Trophoblast cell (in vitro differentiated cells and primary cell): Measurements from ENCODE around the gene SPOCK1.

Experiments used
- DNase-seq, 2 donors: peaks; one replicate each; pipeline ENCODE4 v3.0.0-alpha.2; 2016
- H2AFZ ChIP-seq: 2 replicates; pipeline ENCODE4 v1.6.1; 2013; ENCODE audit warnings: low read length, moderate library complexity, mild to moderate bottlenecking; ENCODE audit not compliant: insufficient read depth, poor library complexity
- H2AK5ac ChIP-seq: 2 replicates; pipeline ENCODE4 v1.6.1; 2013; ENCODE audit warnings: mild to moderate bottlenecking, low read length
- H2BK120ac ChIP-seq: 2 replicates; pipeline ENCODE4 v1.6.1; 2013; ENCODE audit warnings: low read length, mild to moderate bottlenecking, moderate library complexity; ENCODE audit not compliant: insufficient read depth, poor library complexity
- H2BK12ac ChIP-seq: 2 replicates; pipeline ENCODE4 v1.6.1; 2013; ENCODE audit warnings: mild to moderate bottlenecking, low read length, moderate library complexity
- H2BK5ac ChIP-seq: 2 replicates; pipeline ENCODE4 v1.6.1; 2013; ENCODE audit warnings: low read length, low read depth, moderate library complexity, mild to moderate bottlenecking; ENCODE audit not compliant: poor library complexity
- H3K14ac ChIP-seq: 2 replicates; pipeline ENCODE4 v1.6.1; 2013; ENCODE audit warnings: mild to moderate bottlenecking, low read length
- H3K18ac ChIP-seq: 2 replicates; pipeline ENCODE4 v1.6.1; 2013; ENCODE audit warnings: mild to moderate bottlenecking, low read length
- H3K23ac ChIP-seq: 2 replicates; pipeline ENCODE4 v1.6.1; 2013; ENCODE audit warnings: low read length
- H3K27ac ChIP-seq: 2 replicates; pipeline ENCODE4 v1.5.1; 2013; ENCODE audit warnings: low read depth, mild to moderate bottlenecking, inconsistent platforms, low read length, moderate library complexity
- H3K27me3 ChIP-seq: 2 replicates; pipeline ENCODE4 v1.6.1; 2013; ENCODE audit warnings: inconsistent platforms, mild to moderate bottlenecking, low read length, moderate library complexity; ENCODE audit not compliant: insufficient read depth
- H3K36me3 ChIP-seq, 2 experiments: 1 replicate in 1 of 2; 2 replicates in 1 of 2; pipeline ENCODE4 v1.6.1; 2013; ENCODE audit warnings: low read length in 2 of 2, mild to moderate bottlenecking in 2 of 2, moderate library complexity in 1 of 2; ENCODE audit not compliant: insufficient read depth in 2 of 2, control insufficient read depth in 1 of 2
- H3K4ac ChIP-seq: 2 replicates; pipeline ENCODE4 v1.6.1; 2013; ENCODE audit warnings: low read depth, mild to moderate bottlenecking, low read length, moderate library complexity
- H3K4me1 ChIP-seq, 2 experiments: 1 replicate in 1 of 2; 2 replicates in 1 of 2; pipeline ENCODE4 v1.6.1; 2013; ENCODE audit warnings: low read length in 2 of 2, mild to moderate bottlenecking in 2 of 2, moderate library complexity in 1 of 2; ENCODE audit not compliant: insufficient read depth in 2 of 2, control insufficient read depth in 1 of 2
- H3K4me2 ChIP-seq: 2 replicates; pipeline ENCODE4 v1.6.1; 2013; ENCODE audit warnings: inconsistent platforms, mild to moderate bottlenecking, low read length, moderate library complexity
- H3K4me3 ChIP-seq: 2 replicates; pipeline ENCODE4 v1.5.1; 2013; ENCODE audit warnings: mild to moderate bottlenecking, low read depth, low read length, inconsistent platforms
- H3K79me1 ChIP-seq: one replicate; pipeline ENCODE4 v1.6.1; 2013; ENCODE audit warnings: low read length
- H3K79me2 ChIP-seq: 2 replicates; pipeline ENCODE4 v1.6.1; 2013; ENCODE audit warnings: low read length, mild to moderate bottlenecking; ENCODE audit not compliant: control insufficient read depth, insufficient read depth, poor library complexity
- H3K9ac ChIP-seq: 2 replicates; pipeline ENCODE4 v1.6.1; 2013; ENCODE audit warnings: mild to moderate bottlenecking, low read length
- H3K9me3 ChIP-seq: 2 replicates; pipeline ENCODE4 v1.6.1; 2013; ENCODE audit warnings: low read depth, mild to moderate bottlenecking, control low read depth, inconsistent platforms, low read length; ENCODE audit not compliant: insufficient read depth
- H4K12ac ChIP-seq: 2 replicates; pipeline ENCODE4 v1.6.1; 2013; ENCODE audit warnings: low read depth, mild to moderate bottlenecking, low read length, moderate library complexity
- H4K8ac ChIP-seq: 2 replicates; pipeline ENCODE4 v1.6.1; 2013; ENCODE audit warnings: low read depth, mild to moderate bottlenecking, low read length, moderate library complexity
- H4K91ac ChIP-seq: one replicate; pipeline ENCODE4 v1.6.1; 2013; ENCODE audit warnings: low read depth, mild to moderate bottlenecking, low read length, moderate library complexity
- WGBS: extraction: QIAGEN DNeasy Blood & Tissue Kit; methylation state at CpG from one replicate; pipeline ENCODE4 v1.1.7; 2013; ENCODE audit warnings: missing lambda C conversion rate; ENCODE audit not compliant: insufficient read length, insufficient coverage; ENCODE audit errors: extremely low coverage; 5-methylcytosine and 5-hydroxymethylcytosine counted together

SPOCK1 gene

DNA sequence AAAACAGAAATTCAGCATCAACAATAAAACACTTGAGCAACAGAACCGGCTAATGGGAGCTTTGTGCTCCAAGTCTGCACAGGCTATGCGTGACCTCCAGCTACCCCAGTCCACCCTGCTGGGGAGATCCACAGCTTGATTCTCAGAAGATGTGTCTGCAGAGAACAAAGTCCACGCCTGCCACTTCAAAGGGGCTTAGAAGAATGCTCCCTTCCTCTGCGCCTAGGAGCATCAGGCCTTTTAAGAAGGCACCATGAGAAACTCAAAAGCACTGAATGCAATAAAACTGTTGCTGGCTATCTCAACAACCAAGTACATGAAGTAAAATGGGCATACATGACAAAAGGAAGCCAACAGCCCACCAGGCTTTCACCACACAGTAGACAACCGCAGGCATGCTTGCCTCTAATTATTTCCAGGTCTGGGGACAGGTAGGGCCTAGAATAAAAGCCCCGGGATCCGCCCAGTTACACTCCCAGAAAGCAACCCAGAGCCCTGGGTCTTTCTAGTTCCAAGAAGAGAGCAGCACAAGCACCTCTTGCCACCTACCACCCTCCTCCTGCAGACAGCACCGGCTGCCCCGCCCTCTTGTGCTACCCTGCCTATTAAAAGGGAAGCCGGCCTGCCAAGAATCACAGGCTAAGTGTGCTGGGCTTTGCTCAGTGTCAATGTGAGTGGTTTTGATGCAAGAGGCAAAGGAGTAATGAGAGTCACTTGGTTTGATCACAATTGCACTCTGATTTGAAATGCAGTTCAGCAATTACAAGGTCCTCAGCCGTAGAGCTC lies 123.2 kb downstream of the SPOCK1 start:
- H2BK12ac ChIP-seq, result no peak overlapping the region
- no peak overlapping the region for H3K14ac ChIP-seq
- no peaks in the 10 kb centered on the region for H3K36me3 ChIP-seq
- H2BK5ac ChIP-seq, result no peak overlapping the region
- no CpG with 5 or more reads among the region's 11 CpGs for WGBS
- H3K18ac ChIP-seq, result no peak overlapping the region
- H3K9me3 ChIP-seq, result peaks cover 2% of the 10 kb centered on the region
- no peak overlapping the region for H3K9ac ChIP-seq
- DNase-seq, result no peak
- no peak overlapping the region for H2AFZ ChIP-seq
- no peaks in the 10 kb centered on the region for H3K4me1 ChIP-seq
- no peak overlapping the region for H2BK120ac ChIP-seq
- no peak overlapping the region for H4K12ac ChIP-seq
- H4K91ac ChIP-seq, result no peak overlapping the region
- no peak overlapping the region for H4K8ac ChIP-seq
- H3K79me1 ChIP-seq, result no peaks in the 10 kb centered on the region
- no peaks in the 10 kb centered on the region for H3K27me3 ChIP-seq
- H3K4ac ChIP-seq, result no peak overlapping the region
- no peak overlapping the region for H3K4me3 ChIP-seq
- no peak overlapping the region for H3K23ac ChIP-seq
- no peak overlapping the region for H3K27ac ChIP-seq
- H2AK5ac ChIP-seq, result no peak overlapping the region
- no peak overlapping the region for H3K4me2 ChIP-seq
- no peaks in the 10 kb centered on the region for H3K79me2 ChIP-seq

- no peaks in the 10 kb centered on the region for H3K79me2 ChIP-seq
- DNase-seq, result no peak
- H4K8ac ChIP-seq, result no peak overlapping the region
- no peak overlapping the region for H3K4ac ChIP-seq
- no peak overlapping the region for H2BK120ac ChIP-seq
- no peak overlapping the region for H3K4me2 ChIP-seq
- no peaks in the 10 kb centered on the region for H3K9me3 ChIP-seq
- H3K36me3 ChIP-seq, result no peaks in the 10 kb centered on the region
- H4K91ac ChIP-seq, result no peak overlapping the region
- no peak overlapping the region for H3K9ac ChIP-seq
- no peaks in the 10 kb centered on the region for H3K79me1 ChIP-seq
- H3K14ac ChIP-seq, result no peak overlapping the region
- H2BK5ac ChIP-seq, result no peak overlapping the region
- H2AFZ ChIP-seq, result no peak overlapping the region
- no CpG with 5 or more reads among the region's 7 CpGs for WGBS
- H3K4me1 ChIP-seq, result no peaks in the 10 kb centered on the region
- no peak overlapping the region for H3K27ac ChIP-seq
- H3K18ac ChIP-seq, result no peak overlapping the region
- no peak overlapping the region for H3K23ac ChIP-seq
- no peak overlapping the region for H2BK12ac ChIP-seq
- no peak overlapping the region for H4K12ac ChIP-seq
- H3K4me3 ChIP-seq, result no peak overlapping the region
- no peaks in the 10 kb centered on the region for H3K27me3 ChIP-seq
- no peak overlapping the region for H2AK5ac ChIP-seq
These were observed 124.9 kb downstream of the SPOCK1 start for GRCh38 chr5:137374110-137374714.

- WGBS, result no CpG with 5 or more reads among the region's 2 CpGs
These were observed 126.4 kb downstream of the SPOCK1 start for GRCh38 chr5:137372773-137373160.

DNA sequence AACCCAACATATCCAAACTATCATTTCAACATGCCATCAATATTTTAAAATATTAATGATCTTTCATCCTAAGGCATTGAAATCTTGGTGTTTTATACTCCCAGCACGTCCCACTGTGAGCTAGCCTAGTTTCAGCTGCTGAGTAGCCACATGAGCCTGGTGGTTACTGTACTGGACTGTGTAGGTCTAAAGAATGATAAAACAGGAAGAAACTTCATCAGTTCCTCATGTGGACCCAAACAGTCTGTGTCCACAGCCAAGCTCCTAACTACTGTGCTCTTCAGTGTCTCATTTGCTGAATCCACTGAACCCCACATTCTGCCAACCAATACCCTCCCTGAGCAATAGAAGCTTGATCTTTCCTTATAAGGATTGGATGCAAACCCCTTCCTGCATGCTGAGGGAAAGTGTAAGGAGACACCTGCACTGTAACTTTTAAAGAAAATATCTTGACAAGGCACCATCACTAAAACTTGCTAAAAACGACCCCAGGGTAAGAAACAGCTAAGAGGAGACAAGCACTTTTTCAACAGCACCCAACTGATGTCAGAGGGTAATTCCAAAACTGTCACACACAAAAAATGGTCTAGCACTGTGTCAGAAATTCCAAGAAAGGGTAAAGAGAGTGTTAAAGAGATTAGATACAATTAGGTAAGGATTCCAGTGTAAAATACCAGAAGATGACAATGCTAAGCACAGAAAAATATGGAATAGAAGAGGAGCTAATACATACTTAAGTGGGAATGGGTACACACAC lies 126.9 kb downstream of the SPOCK1 start:
- Histone ChIP-seq H3K4me2 (no peak overlapping the region), H2AFZ (no peak overlapping the region), H3K14ac (no peak overlapping the region), H3K79me1 (no peaks in the 10 kb centered on the region), H4K91ac (no peak overlapping the region), H3K18ac (no peak overlapping the region), H4K8ac (no peak overlapping the region), H2AK5ac (no peak overlapping the region), H3K79me2 (no peaks in the 10 kb centered on the region), H4K12ac (no peak overlapping the region), H3K27me3 (no peaks in the 10 kb centered on the region), H3K4me3 (no peak overlapping the region), H2BK120ac (no peak overlapping the region), H3K23ac (no peak overlapping the region), H3K36me3 (no peaks in the 10 kb centered on the region), H3K4ac (no peak overlapping the region), H3K4me1 (no peaks in the 10 kb centered on the region), H3K27ac (no peak overlapping the region), H3K9me3 (no peaks in the 10 kb centered on the region), H2BK5ac (no peak overlapping the region), H3K9ac (no peak overlapping the region), H2BK12ac (no peak overlapping the region)
- peak; percentile 66 to 90 for DNase-seq
- WGBS, result no CpG with 5 or more reads among the region's 2 CpGs

More at GRCh38 chr5:137372773-137373160, 126.4 kb downstream of the SPOCK1 start:
- H3K14ac ChIP-seq, result no peak overlapping the region
- H2BK5ac ChIP-seq, result no peak overlapping the region
- no peak overlapping the region for H4K12ac ChIP-seq
- H3K36me3 ChIP-seq, result no peaks in the 10 kb centered on the region
- no peak overlapping the region for H3K23ac ChIP-seq
- no peaks in the 10 kb centered on the region for H3K9me3 ChIP-seq
- H3K18ac ChIP-seq, result no peak overlapping the region
- H2AFZ ChIP-seq, result no peak overlapping the region
- no peak overlapping the region for H3K4me2 ChIP-seq
- H3K4me1 ChIP-seq, result no peaks in the 10 kb centered on the region
- no peaks in the 10 kb centered on the region for H3K79me1 ChIP-seq
- H3K27ac ChIP-seq, result no peak overlapping the region
- no peak overlapping the region for H4K8ac ChIP-seq
- no peak overlapping the region for H4K91ac ChIP-seq
- H2BK120ac ChIP-seq, result no peak overlapping the region
- H2AK5ac ChIP-seq, result no peak overlapping the region
- peak; percentile 38 to 78 for DNase-seq
- no peaks in the 10 kb centered on the region for H3K79me2 ChIP-seq
- no peaks in the 10 kb centered on the region for H3K27me3 ChIP-seq
- H3K4ac ChIP-seq, result no peak overlapping the region
- no peak overlapping the region for H3K9ac ChIP-seq
- H3K4me3 ChIP-seq, result no peak overlapping the region
- no peak overlapping the region for H2BK12ac ChIP-seq
